IPS DF 4.7 (cell line): Measurements from ENCODE around the gene UGCG.
"Not testable (repeated sequence)": the region's sequence is repeated elsewhere in the genome, so short reads cannot be mapped to it uniquely, and the experiment has no call there.

Experiments used
- DNase-seq: peaks from one replicate; pipeline ENCODE4 v3.0.0-alpha.2; 2013; ENCODE audit warnings: low spot score; ENCODE audit errors: extremely low read depth

UGCG gene

GRCh38 chr9:111917980-111918379 lies 21.4 kb downstream of the UGCG start:
- no peak for DNase-seq

GRCh38 chr9:111919875-111920274 lies 23.3 kb downstream of the UGCG start:
- DNase-seq, result no peak

GRCh38 chr9:111920531-111920930 lies 23.9 kb downstream of the UGCG start:
- DNase-seq, result no peak

GRCh38 chr9:111922324-111923013 lies 25.9 kb downstream of the UGCG start:
- no peak for DNase-seq

- DNase-seq, result no peak
These were observed 27.7 kb downstream of the UGCG start for GRCh38 chr9:111924281-111924680.

- no peak for DNase-seq
These were observed 28.6 kb downstream of the UGCG start for GRCh38 chr9:111925017-111925770.

GRCh38 chr9:111925784-111926183 lies 29.2 kb downstream of the UGCG start:
- DNase-seq, result no peak

- no peak for DNase-seq
These were observed 29.8 kb downstream of the UGCG start for GRCh38 chr9:111926421-111926875.

- no peak for DNase-seq
These were observed 31.7 kb downstream of the UGCG start for GRCh38 chr9:111928359-111928720.

GRCh38 chr9:111934747-111935146 lies 38.1 kb downstream of the UGCG start:
- DNase-seq, result no peak

- no peak for DNase-seq
These were observed 39.8 kb downstream of the UGCG start for GRCh38 chr9:111936391-111936790.

- no peak for DNase-seq
These were observed 40.7 kb downstream of the UGCG start for GRCh38 chr9:111937301-111937700.

- no peak for DNase-seq
These were observed 41.3 kb downstream of the UGCG start for GRCh38 chr9:111937781-111938426.

- no peak for DNase-seq
These were observed 41.8 kb downstream of the UGCG start for GRCh38 chr9:111938427-111938800.

GRCh38 chr9:111939322-111939721 lies 42.7 kb downstream of the UGCG start:
- no peak for DNase-seq

GRCh38 chr9:111940697-111941096 lies 44.1 kb downstream of the UGCG start:
- no peak for DNase-seq

- no peak for DNase-seq
These were observed 46.6 kb downstream of the UGCG start for GRCh38 chr9:111943200-111943599.

GRCh38 chr9:111943746-111944145 lies 47.1 kb downstream of the UGCG start:
- DNase-seq, result no peak

- DNase-seq, result no peak
These were observed 47.7 kb downstream of the UGCG start for GRCh38 chr9:111944241-111944866.

- DNase-seq, result no peak
These were observed 48.6 kb downstream of the UGCG start for GRCh38 chr9:111945216-111945615.

- DNase-seq, result not testable (repeated sequence)
These were observed 51.5 kb downstream of the UGCG start for GRCh38 chr9:111948109-111948508.

- DNase-seq, result no peak
These were observed 52.3 kb downstream of the UGCG start for GRCh38 chr9:111948951-111949350.
